GM18499 (cell line): ENCODE data around the gene KEL.
"Not testable (repeated sequence)": the region's sequence is repeated elsewhere in the genome, so short reads cannot be mapped to it uniquely, and the experiment has no call there.

ENCODE experiments used
- ATAC-seq: cut with Tn5 transposase; IDR thresholded peaks from one replicate; pipeline ENCODE4 v1.9.1; 2021; ENCODE audit warnings: moderate number of reproducible peaks; ENCODE audit not compliant: insufficient read depth, unreplicated experiment

KEL gene

DNA sequence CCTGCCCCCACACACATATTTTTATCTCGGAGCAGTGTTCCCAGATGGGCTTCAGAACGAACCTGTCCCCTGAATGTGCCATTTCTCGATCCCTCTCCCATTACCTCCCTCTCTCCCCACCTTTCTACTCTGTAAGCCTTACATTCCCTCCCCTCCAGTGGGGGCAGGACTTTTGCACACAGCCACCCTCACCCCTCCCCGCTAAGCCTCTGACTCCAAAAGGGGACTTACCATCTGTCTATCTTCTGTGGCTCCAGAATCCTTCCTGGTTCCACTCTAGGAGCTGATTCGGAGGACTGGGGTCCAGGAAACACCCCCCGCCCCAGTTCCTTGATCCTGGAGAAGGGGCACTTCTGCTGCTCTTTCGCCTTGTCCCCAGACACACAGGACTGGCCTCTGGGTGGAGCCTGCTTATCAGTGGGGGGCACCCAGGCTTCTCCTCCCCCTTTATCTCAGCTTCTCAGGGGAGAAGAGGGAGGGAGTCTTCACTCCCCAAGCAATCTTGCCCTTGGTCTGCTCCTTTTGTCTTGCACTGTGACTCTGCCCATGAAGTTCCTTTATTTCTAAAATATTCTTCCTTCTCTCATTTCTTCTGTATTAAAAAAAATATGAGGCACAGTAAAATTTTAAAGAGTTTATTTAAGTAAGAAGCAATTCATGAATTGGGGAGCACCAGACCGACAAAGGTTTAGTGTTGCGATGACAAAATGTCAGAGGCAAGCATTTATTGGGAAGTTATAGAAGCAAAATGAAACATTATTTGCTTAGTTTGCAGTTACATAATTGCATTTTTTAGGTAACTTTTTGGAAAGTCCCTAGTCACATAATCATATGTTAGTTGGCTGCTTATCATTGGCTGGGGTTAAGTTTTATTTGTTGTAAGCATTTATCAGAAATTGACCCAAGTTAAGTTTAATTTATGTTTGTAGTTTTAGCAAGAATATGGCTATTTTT is at the start of gene KEL:
Gene KEL (minus strand): TSS at position 391 of the 954 bp plus-strand sequence. CDS start 157 bp downstream, at position 234.
- ATAC-seq: no peak

GRCh38 chr7:143008007-143008901 is 46.1 kb upstream of the KEL start:
- ATAC-seq: no peak

- no peak for ATAC-seq
These were observed 43.6 kb upstream of the KEL start for GRCh38 chr7:143005632-143006260.

GRCh38 chr7:143003393-143004051 is 41.4 kb upstream of the KEL start:
- no peak for ATAC-seq

- ATAC-seq: no peak
These were observed 40.7 kb upstream of the KEL start for GRCh38 chr7:143002898-143003297.

GRCh38 chr7:143002106-143002505 is 39.9 kb upstream of the KEL start:
- ATAC-seq: no peak

DNA sequence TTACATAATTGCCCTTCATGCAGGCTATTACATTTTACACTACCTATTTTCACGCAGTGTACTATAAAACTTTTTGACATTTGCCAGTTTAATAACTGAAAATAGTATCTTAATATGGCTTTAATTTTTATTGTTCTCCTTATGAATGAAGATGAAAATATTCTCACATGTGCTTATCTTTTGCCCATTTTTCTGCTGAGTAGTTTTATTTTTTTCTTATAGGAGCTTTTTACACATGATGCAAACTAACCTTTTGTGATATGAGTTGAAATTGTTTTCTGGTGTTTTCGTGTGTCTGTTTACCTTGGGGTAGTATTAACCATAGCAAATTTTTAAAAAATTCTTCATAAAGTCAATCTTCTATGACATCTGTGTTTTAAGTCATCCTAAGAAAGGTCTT is 38.5 kb upstream of the KEL start:
- no peak for ATAC-seq

DNA sequence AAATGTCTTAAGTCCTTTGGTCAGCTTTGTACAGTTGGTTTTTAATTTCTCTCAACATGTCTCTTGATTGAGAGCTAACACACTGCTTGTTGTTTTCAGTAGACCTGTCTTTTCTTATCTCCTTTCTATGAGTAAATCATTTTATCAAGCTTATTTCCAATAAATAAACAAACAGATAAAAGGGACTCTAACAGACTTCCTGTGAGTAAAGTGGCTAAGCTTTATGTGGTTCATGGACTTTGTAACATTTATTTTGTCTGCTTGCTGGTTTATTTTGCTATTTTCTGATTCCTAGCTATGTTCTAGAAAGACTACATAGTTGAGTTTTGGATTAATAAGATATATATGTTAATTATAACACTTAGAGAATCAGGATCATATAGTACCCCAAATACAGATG is 37.6 kb upstream of the KEL start:
- ATAC-seq: no peak

DNA sequence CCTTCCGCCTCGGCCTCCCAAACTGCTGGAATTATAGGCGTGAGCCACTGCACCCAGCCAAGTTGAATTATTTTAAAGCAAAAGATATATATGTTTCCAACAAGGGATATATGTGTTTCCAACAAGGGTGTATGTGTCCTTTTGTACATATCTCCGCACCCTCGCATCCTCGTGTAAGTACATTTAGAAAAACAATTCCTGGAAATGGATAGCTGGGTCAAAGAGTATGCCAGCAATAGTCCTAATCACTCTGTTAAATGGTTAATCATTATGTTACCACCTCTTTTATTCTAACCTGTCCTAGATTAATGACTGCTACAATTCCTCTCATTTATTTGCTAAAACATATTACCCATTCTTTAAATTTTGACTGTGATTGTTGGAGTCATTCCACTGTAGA is 36.8 kb upstream of the KEL start:
- no peak for ATAC-seq

- ATAC-seq: no peak
These were observed 35.4 kb upstream of the KEL start for GRCh38 chr7:142997456-142997989.

DNA sequence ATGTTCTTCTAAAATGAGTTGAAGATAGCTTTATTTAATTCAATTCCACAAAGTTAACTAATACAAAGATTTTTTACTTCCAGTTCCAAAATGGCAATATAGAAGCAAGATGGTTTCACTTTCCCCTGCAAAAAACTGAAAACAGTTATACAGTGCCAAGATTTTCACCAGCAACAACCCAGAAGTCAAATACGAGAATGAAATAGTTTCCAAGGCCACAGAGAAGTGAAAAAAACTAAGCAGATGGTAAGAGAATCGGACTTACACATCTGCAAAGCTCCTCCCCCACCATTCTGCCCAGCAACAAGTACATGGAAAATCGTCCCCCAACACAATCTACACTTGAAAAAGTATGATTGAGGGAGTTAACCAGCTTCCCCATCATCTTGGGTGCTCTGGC is 30.3 kb upstream of the KEL start:
- no peak for ATAC-seq

DNA sequence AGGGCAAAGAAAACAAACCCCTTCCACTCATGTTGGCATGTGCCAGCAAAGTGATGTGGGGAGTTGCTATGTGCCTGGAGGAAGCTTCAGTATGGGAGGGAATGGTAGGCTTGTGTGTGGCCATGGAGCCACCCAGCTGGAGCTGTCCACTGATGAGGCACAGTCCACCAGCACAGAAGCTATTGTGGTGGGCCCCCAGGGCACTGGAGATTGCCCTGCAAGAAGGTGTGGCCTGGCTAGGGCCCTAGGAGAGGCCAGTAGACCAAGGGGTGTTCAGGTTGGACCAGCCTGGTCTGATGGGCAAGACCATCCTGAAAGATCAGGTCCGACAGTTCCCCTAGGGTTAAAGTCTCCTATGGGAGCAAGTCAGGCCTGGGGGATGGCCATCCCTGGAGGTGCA is 22.1 kb upstream of the KEL start:
- no peak for ATAC-seq

DNA sequence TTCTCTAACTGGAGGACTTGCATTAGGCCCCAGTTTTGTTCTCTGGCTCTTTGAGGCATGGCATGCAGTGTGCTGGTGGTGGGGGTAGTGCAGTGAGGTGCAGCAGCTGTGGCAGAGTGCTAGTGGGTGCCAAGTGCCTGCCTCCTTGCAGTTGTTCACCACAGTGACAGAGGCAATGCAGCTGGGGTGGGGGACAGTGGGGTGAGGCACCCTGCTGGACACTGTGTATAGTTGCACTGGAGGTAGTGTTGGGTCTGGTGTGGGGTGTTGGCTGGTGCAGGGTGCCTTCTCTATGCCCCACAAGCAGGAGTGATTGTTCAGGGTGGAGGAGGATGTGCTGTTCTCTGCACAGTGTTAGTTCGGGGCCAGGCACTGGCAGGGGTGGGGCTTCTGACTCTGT is 21.7 kb upstream of the KEL start:
- no peak for ATAC-seq

- ATAC-seq: not testable (repeated sequence)
These were observed 16.2 kb upstream of the KEL start for GRCh38 chr7:142978402-142978801.

DNA sequence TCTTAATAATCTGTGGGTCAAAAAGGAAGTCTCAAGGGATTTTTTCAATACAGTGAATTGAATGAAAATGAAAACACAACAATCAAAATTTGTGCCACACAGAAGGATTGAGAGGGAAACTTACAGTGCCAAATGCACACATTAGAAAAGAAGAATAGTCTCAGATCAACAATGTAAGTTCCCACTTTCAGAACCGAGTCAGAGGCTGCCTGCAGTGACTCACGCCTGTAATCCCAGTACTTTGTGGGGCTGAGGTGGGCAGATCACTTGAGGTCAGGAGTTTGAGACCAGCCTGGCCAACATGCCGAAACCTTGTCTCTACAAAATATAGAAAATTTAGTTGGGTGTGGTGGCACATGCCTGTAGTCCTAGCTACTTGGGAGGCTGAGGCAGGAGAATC is 12.5 kb upstream of the KEL start:
- no peak for ATAC-seq

GRCh38 chr7:142969183-142969582 is 7.0 kb upstream of the KEL start:
- no peak for ATAC-seq

GRCh38 chr7:142968229-142968628 is 6.1 kb upstream of the KEL start:
- ATAC-seq: no peak

DNA sequence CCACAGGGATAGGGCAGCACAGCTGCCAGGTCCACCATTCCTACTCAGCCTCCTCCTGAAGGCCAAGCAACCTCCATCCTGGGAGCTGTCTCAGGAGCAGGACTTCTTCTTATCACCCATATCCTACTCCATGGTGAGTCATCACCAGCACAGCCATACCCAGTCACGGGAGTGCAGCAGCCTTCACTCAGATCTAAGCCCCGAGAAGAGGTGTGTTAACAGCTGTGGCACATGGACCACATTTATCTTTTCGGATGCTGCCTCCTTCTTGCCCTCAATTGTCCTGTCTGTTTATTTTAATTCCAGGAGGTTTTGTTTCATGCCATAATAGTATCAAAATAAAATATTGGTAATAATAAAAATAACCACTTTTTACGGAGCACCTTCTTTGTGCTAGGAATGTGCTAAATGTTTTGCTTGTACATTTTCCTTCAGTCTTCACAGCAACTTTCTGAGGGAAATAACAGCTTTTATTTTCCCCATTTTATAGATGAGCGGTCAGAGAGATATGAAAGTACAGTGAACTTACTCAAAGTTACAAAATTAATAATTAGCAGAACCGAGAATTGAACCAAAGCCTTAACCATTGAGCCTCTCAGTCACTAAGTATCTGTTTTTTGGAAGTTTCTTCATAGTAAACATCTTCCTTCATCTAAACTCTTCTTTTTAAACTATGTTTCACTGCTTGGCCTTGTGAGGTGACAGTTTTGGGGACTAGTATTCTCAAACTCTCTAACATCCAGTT is 2.5 kb upstream of the KEL start:
- no peak for ATAC-seq

DNA sequence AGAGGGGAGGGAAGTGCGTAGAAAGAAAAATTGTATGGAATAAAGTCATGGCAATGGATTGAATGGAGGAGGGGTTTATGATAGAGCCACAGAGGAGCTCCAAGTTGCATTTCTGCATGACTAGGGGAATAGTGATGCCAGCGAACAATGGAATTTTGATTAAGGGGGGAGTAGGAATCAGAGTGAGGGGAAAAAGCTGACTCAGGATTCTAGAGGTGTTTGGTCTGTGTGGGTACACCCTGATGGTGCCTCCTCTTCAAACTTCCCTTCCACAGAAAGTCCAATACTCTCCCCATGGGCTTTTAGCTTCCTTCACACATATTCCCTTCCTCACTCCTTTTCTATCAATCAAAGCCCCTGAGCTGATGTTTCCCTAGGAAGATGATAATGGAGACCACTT is 1.8 kb upstream of the KEL start:
- ATAC-seq: no peak
